GM19438 (cell line): ENCODE data around the gene SLC35G4.
"Not testable (repeated sequence)": the region's sequence is repeated elsewhere in the genome, so short reads cannot be mapped to it uniquely, and the experiment has no call there.

Source experiments
- ATAC-seq: cut with Tn5 transposase; IDR thresholded peaks from one replicate; pipeline ENCODE4 v1.9.1; 2021; ENCODE audit warnings: low read depth; ENCODE audit not compliant: unreplicated experiment

The SLC35G4 gene

DNA sequence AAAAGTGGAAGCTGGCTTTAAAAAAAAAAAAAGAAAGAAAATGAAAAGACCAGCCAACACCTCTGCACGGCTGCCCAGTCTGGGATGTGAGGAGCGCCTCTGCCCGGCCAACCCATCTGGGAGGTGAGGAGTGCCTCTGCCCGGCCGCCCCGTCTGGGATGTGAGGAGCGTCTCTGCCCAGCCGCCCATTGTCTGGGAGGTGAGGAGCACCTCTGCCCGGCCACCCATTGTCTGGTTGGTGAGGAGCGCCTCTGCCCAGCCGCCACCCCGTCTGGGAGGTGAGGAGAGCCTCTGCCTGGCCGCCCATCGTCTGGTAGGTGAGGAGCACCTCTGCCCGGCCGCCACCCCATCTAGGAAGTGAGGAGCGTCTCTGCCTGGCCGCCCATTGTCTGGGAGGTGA, 3.7 kb downstream of the SLC35G4 start:
- ATAC-seq = not testable (repeated sequence)

DNA sequence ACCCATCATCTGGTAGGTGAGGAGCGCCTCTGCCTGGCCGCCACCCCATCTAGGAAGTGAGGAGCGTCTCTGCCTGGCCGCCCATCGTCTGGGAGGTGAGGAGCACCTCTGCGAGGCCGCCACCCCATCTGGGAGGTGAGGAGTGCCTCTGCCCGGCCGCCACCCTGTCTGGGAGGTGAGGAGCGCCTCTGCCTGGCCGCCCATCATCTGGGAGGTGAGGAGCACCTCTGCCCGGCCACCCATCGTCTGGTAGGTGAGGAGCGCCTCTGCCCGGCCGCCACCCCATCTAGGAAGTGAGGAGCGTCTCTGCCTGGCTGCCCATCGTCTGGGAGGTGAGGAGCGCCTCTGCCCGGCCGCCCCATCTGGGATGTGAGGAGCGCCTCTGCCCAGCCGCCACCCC, 4.2 kb downstream of the SLC35G4 start:
- ATAC-seq = not testable (repeated sequence)

DNA sequence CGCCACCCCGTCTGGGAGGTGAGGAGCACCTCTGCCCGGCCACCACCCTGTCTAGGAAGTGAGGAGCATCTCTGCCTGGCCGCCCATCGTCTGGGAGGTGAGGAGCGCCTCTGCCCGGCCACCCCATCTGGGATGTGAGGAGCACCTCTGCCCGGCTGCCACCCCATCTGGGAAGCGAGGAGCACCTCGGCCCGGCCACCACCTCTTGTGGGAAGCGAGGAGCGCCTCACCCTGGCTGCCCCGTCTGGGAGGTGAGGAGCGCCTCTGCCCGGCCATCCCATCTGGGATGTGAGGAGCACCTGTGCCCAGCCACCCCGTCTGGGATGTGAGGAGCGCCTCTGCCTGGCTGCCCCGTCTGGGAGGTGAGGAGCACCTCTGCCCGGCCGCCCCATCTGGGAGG, 4.6 kb downstream of the SLC35G4 start:
- not testable (repeated sequence) for ATAC-seq

DNA sequence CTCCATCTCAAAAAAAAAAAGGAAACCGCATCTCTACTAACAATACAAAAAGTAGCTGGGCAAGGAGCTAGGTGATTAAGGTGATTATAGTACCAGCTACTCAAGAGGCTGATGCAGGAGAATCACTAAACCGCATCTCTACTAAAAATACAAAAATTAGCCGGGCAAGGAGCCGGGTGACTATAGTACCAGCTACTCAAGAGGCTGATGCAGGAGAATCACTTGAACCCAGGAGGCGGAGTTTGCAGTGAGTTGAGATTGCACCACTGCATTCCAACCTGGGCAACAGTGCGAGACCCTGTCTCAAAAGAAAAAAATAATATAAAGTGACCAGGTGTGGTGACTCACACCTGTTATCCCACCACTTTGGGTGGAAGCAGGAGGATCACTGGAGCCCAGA, 5.6 kb downstream of the SLC35G4 start:
- not testable (repeated sequence) for ATAC-seq

DNA sequence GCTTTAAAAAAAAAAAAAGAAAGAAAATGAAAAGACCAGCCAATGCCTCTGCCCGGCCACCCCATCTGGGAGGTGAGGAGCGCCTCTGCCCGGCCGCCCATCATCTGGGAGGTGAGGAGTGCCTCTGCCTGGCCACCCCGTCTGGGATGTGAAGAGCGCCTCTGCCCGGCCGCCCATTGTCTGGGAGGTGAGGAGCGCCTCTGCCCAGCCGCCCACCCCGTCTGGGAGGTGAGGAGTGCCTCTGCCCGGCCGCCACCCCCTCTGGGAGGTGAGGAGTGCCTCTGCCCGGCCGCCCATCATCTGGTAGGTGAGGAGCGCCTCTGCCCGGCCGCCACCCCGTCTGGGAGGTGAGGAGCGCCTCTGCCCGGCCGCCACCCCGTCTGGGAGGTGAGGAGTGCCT, 37.9 kb downstream of the SLC35G4 start:
- ATAC-seq = not testable (repeated sequence)

DNA sequence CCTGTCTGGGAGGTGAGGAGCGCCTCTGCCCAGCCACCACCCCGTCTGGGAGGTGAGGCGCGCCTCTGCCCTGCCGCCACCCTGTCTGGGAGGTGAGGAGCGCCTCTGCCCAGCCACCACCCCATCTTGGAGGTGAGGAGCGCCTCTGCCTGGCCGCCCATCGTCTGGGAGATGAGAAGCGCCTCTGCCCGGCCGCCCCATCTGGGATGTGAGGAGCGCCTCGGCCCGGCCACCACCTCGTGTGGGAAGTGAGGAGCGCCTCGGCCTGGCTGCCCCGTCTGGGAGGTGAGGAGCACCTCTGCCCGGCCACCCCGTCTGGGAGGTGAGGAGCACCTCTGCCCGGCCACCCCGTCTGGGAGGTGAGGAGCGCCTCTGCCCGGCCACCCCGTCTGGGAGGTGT, 38.4 kb downstream of the SLC35G4 start:
- not testable (repeated sequence) for ATAC-seq

DNA sequence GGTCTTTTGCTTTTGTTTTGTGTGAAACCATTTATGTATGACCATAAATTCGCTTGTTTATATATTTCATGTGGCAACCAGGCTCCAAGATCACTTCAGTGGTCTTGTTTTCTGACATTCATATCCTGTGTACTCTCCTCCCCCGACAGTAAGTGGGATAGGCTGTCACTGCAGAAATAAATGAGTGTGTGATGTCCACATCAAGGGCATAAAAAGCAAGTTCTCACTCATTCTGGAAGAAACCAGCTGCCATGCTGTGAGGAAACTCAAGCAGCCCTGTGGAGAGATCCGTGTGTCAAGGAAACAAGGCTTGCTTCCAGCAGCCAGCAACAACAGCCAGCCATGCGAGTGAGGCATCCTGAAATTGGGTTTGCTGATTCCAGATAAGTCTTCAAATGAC, 40.4 kb downstream of the SLC35G4 start:
- no peak for ATAC-seq

DNA sequence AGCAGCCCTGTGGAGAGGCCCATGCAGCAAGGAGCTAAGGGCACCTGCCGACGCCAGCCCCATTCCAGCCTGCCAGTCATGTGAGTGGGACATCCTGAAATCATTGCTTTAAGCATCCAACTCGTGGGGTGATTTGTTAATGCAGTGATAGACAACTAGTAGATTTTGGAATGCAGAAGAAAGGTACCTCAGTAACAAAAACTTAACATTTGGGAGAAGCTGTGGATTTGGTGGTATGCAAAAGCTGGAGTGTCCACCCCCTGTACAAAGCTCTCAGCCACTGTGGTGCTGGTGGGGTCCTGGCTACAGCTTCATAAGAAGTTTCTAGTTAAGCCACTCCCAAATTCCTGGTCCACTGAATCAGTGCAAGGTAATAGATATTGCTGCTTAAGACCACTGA, 42.5 kb downstream of the SLC35G4 start:
- ATAC-seq = no peak

DNA sequence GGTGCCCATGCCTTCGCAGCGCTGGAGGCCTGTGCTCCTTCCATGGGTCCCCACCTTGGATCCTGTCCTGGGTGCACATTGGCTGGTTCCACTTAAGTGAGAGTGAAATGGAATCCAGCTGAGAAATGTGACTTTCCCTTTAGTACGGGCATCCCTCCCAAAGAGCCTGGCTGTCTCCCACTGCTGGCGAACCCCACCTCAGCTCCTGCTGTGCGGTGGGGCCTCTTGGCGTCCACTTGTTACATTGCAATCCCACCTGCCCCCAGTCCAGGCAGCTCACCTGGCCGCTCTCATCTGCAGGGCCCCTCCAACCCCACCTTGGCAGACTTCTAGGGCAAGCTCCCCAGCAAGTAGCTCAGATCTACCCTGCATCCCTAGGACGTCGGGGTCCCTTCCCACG, 44.1 kb downstream of the SLC35G4 start:
- ATAC-seq = no peak

DNA sequence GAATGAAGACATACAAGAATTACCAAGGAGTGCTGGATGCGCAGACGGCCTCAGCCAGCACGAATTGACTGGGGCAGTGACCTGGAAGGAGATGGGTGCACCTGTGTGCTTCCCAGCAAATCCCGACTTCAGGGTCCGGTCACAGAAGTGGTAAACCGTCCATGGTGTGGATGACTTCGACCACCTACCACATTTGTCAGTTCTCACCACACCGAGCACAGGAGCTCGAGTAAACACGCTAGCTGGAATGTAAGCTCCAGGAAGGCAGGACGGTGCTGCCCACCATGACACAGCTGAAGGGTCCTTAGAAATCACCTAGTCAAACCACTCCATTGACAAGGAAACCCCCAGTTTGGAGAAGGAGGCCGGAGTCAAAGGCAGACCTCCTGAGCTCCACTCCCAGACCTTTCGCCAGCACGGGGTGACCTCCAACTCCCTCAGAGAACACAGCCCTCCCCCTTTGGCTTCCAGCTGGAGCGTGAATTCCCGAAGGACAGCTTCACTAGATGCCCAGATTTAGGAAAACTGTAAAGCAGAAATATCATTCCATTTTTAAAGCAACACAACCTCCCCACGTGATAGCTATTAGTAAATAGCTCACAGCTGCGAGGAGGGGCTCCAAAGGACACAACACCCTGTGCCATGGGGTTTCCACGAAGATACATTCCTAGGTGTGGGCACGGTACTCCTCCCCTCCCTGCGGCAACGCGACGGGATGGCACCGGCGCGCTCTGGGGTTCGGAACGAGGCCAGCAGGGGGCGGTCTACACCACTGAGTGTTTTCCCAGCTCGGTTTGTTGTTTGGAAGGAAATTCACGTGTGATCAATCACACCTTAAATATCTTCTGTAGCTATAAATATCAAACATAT, 45.6 kb downstream of the SLC35G4 start:
- no peak for ATAC-seq

DNA sequence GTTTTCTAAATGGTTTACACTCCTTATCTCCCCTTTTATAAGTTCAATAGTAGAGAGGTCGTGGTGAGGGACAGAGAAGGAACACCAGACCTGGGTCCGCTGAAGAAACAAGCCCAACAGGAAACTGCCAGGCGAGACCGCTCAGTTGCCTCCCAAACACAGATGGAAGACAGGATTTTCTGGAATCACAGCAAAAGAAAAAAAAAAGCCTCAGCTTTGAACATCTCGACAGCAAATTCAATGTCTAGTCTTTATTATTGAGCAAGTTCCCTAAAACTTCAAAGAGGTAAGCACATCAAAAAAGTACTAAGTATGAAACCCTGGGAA, 46.2 kb downstream of the SLC35G4 start:
- ATAC-seq = no peak

DNA sequence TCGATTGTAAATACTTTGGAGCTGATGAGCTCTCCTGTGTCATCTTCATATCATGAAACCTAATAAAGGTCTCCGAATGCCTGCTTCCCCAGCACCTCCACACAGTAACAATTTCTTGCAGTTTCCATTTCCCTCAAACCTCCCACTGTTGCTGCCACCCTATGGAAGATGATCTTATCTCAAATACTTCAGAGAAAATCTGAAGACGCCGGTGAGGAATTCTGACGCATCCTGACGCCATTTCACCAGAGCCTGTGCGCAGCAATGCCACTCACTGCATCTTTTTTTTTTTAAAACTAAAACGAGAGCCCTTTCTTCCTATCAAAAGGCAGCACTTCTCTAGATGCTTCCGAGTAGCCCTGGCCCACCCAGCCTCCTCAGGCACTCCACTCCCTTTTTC, 47.8 kb downstream of the SLC35G4 start:
- no peak for ATAC-seq

DNA sequence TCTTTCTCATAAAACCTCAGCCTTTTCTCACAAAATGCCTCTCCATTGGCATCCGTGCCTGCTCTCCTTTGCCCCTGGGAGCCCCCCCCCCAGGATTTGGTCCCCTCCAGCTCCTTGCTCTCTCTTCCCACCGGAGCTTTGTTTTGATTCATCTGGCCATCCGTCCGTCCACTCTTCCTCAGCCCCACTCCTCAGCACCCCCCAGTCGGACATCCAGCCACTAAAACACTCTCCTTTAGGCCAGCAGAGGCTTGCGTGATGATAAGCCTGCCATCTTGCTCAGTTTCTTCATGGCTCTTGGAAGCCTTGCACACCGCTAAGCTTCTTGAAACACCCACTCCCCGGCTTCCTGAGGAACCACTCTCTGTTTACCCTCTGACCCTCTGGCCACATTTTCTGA, 48.2 kb downstream of the SLC35G4 start:
- ATAC-seq = no peak

DNA sequence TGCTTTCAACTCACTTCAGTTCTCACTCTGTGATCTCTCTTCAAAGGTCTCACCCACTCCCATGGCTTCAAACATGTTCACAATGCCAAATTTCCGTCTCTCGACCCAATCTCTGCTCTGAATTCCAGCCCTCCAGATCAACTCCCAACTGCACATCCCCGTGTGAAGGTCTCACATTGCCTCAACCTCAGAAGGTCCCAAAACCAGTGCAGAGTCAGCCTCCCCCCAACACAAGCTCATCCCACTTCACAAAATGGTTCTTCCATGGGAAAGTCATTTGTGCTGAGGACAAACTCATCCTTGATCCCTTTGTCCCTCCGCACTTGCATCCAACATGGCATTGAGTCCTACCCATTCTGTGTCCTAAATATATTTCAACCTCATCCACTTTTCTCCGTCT, 48.6 kb downstream of the SLC35G4 start:
- no peak for ATAC-seq

DNA sequence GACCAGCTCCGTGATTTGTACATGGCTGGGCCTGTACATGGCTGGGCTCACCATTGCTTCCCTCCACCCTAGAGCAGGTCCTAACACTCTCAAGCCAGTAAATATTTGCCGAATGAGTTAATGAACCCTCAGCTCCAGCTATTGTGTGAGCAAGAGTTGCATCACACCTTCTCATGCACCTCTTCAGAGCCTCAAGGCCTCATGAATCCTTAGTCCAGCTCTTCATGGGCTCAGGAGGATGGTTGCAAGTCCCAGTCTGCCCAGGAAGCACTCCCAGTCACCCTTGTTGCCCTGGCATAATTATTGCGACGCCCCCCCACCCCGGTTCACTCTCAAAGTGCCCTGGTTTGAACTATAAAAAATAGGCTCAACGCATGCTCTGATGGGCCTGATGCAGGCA, 49.6 kb downstream of the SLC35G4 start:
- no peak for ATAC-seq
